Bronchial epithelial cell (primary cell): ENCODE results near the gene PRR36. TPM values are rescaled to one million over a fixed set of nuclear protein-coding genes. Genes with fewer than 3 reads are reported as not detected.

ENCODE experiments used
- DNase-seq: peaks from one replicate; pipeline ENCODE4 v3.0.0-alpha.2; 2010; ENCODE audit warnings: low read depth
- FAIRE-seq: peaks from 2 replicates; lab custom pipeline; 2011; peaks lifted over from hg19 to GRCh38; lab: Jason Lieb, UNC
- H3K27me3 ChIP-seq: 2 replicates; pipeline ENCODE4 v1.5.1; 2011; ENCODE audit warnings: low read length; ENCODE audit not compliant: control insufficient read depth, insufficient read depth
- H3K36me3 ChIP-seq: 2 replicates; pipeline ENCODE4 v1.5.1; 2011; ENCODE audit warnings: low read length; ENCODE audit not compliant: control insufficient read depth, insufficient read depth
- H3K4me3 ChIP-seq: 2 replicates; pipeline ENCODE4 v1.5.1; 2011; ENCODE audit warnings: mild to moderate bottlenecking, low read depth, low read length, control low read depth
- CTCF ChIP-seq: IDR thresholded peaks from 2 replicates; pipeline ENCODE4 v1.5.1; 2011; ENCODE audit warnings: mild to moderate bottlenecking, moderate library complexity, low read length, control low read depth, inconsistent platforms; ENCODE audit not compliant: insufficient read depth, severe bottlenecking
- total RNA-seq: library from RNA; depleted of rRNA; stranded (reverse); fragments of >200 nt; gene quantifications from 2 replicates; pipeline ENCODE4 v1.2.1, GENCODE V29; 2014

Gene PRR36
- total RNA-seq, 1 donor from 2014 or later: not detected

GRCh38 chr19:7901337-7901736, 27.1 kb upstream of the PRR36 start:
- Histone ChIP-seq H3K27me3 (no peaks in the 10 kb centered on the region), H3K4me3 (no peak overlapping the region), H3K36me3 (peaks cover 11% of the 10 kb centered on the region)
- DNase-seq: no peak
- no peak for TF ChIP-seq CTCF
- FAIRE-seq: no peak

GRCh38 chr19:7900931-7901330, 26.7 kb upstream of the PRR36 start:
- H3K4me3 ChIP-seq: no peak overlapping the region
- no peaks in the 10 kb centered on the region for H3K27me3 ChIP-seq
- peaks cover 11% of the 10 kb centered on the region for H3K36me3 ChIP-seq
- FAIRE-seq (no peak), DNase-seq (no peak)
- TF ChIP-seq CTCF: no peak

- DNase-seq (no peak), FAIRE-seq (no peak)
- Histone ChIP-seq H3K36me3 (peaks cover 7% of the 10 kb centered on the region), H3K4me3 (no peak overlapping the region), H3K27me3 (no peaks in the 10 kb centered on the region)
- no peak for TF ChIP-seq CTCF
Measured at GRCh38 chr19:7900401-7900870, 26.2 kb upstream of the PRR36 start.

GRCh38 chr19:7899751-7900378, 25.7 kb upstream of the PRR36 start:
- no peak for DNase-seq
- no peak for TF ChIP-seq CTCF
- no peak for FAIRE-seq
- Histone ChIP-seq H3K27me3 (no peaks in the 10 kb centered on the region), H3K36me3 (peaks cover 7% of the 10 kb centered on the region), H3K4me3 (no peak overlapping the region)

GRCh38 chr19:7898967-7899366, 24.8 kb upstream of the PRR36 start:
- Histone ChIP-seq H3K4me3 (no peak overlapping the region), H3K27me3 (no peaks in the 10 kb centered on the region), H3K36me3 (peaks cover 7% of the 10 kb centered on the region)
- FAIRE-seq (peak; percentile 50), DNase-seq (no peak)
- no peak for TF ChIP-seq CTCF

- Histone ChIP-seq H3K36me3 (peaks cover 7% of the 10 kb centered on the region), H3K4me3 (no peak overlapping the region), H3K27me3 (no peaks in the 10 kb centered on the region)
- no peak for TF ChIP-seq CTCF
- no peak for FAIRE-seq
- no peak for DNase-seq
Measured at GRCh38 chr19:7897292-7897691, 23.1 kb upstream of the PRR36 start.
